H1 (cell line): ENCODE data around the gene STXBP5. TPM values are rescaled to one million over a fixed set of nuclear protein-coding genes. Genes with fewer than 3 reads are reported as not detected.

Experiments
- CTCF ChIA-PET: fragments of 300-600 bp; sonication (Branson Sonifier 250); formaldehyde crosslinking; loops from one replicate; lab custom pipeline; 2021; ENCODE audit not compliant: partially characterized antibody; lab: Charles Lee
- POLR2A ChIA-PET: fragments of 300-600 bp; sonication (Branson Sonifier 250); formaldehyde crosslinking; loops from one replicate; lab custom pipeline; 2021; ENCODE audit warnings: inconsistent platforms; ENCODE audit not compliant: partially characterized antibody; lab: Charles Lee
- DNase-seq, 2 experiments: peaks; one replicate each; pipeline versions ENCODE4 v3.0.0 to v3.0.0-alpha.2; 2010 to 2022; ENCODE audit warnings: low spot score in 2 of 2, low read depth in 1 of 2, mixed read lengths in 1 of 2
- FAIRE-seq: peaks from 2 replicates; lab custom pipeline; 2011; peaks lifted over from hg19 to GRCh38; lab: Jason Lieb, UNC
- H2AFZ ChIP-seq: 2 replicates; pipeline ENCODE4 v1.8.1; 2012; ENCODE audit warnings: low read length, inconsistent platforms
- H2AK5ac ChIP-seq: 2 replicates; pipeline ENCODE4 v1.6.1; 2013; ENCODE audit warnings: low read depth, low read length
- H2BK120ac ChIP-seq: replicated peaks from 2 replicates; pipeline ENCODE3; 2013; ENCODE audit warnings: low read depth, low read length, inconsistent platforms
- H2BK12ac ChIP-seq: 2 replicates; pipeline ENCODE4 v1.6.1; 2013; ENCODE audit warnings: low read depth, low read length
- H2BK15ac ChIP-seq: 2 replicates; pipeline ENCODE4 v1.6.1; 2013; ENCODE audit warnings: low read length
- H2BK20ac ChIP-seq: 2 replicates; pipeline ENCODE4 v1.6.1; 2013; ENCODE audit warnings: low read length
- H2BK5ac ChIP-seq: 2 replicates; pipeline ENCODE4 v1.6.1; 2013; ENCODE audit warnings: low read depth, low read length
- H3K14ac ChIP-seq: 2 replicates; pipeline ENCODE4 v1.6.1; 2013; ENCODE audit warnings: inconsistent platforms; ENCODE audit not compliant: insufficient read length
- H3K18ac ChIP-seq: 2 replicates; pipeline ENCODE4 v1.6.1; 2013; ENCODE audit warnings: low read length; ENCODE audit errors: extremely low read depth
- H3K23ac ChIP-seq: 2 replicates; pipeline ENCODE4 v1.6.1; 2013; ENCODE audit warnings: inconsistent platforms; ENCODE audit not compliant: insufficient read length
- H3K23me2 ChIP-seq: 2 replicates; pipeline ENCODE4 v1.6.1; 2013; ENCODE audit warnings: low read depth, low read length
- H3K27ac ChIP-seq: 2 replicates; pipeline ENCODE4 v1.6.1; 2011; ENCODE audit warnings: low read depth, low read length, inconsistent platforms
- H3K27me3 ChIP-seq, 4 experiments: replicated peaks in 1 of 4; 1 replicate in 1 of 4; 2 replicates in 3 of 4; pipeline versions ENCODE4 v1.6.1 to v1.8.1; 2011 to 2013; ENCODE audit warnings: low read length in 3 of 4, mild to moderate bottlenecking in 3 of 4, inconsistent platforms in 2 of 4, mixed read lengths in 2 of 4, moderate library complexity in 1 of 4; ENCODE audit not compliant: control insufficient read depth in 3 of 4, insufficient read depth in 3 of 4; ENCODE audit errors: extremely low read depth in 1 of 4
- H3K36me3 ChIP-seq, 4 experiments: 2 replicates each; pipeline versions ENCODE4 v1.6.1 to v1.8.1; 2011 to 2013; ENCODE audit warnings: mild to moderate bottlenecking in 4 of 4, low read length in 3 of 4, moderate library complexity in 2 of 4, control low read depth in 1 of 4, inconsistent platforms in 1 of 4; ENCODE audit not compliant: insufficient read depth in 4 of 4, control insufficient read depth in 2 of 4
- H3K4ac ChIP-seq: replicated peaks from 2 replicates; pipeline ENCODE3; 2013; ENCODE audit warnings: low read length, low read depth, mixed read lengths, inconsistent platforms; ENCODE audit not compliant: insufficient read length
- H3K4me1 ChIP-seq, 4 experiments: replicated peaks in 1 of 4; 1 replicate in 1 of 4; 2 replicates in 3 of 4; pipeline versions ENCODE4 v1.6.1 to v1.8.1; 2011 to 2013; ENCODE audit warnings: low read length in 3 of 4, inconsistent platforms in 2 of 4, mixed read lengths in 1 of 4; ENCODE audit not compliant: insufficient read depth in 4 of 4, control insufficient read depth in 3 of 4
- H3K4me2 ChIP-seq, 2 experiments: 2 replicates each; pipeline versions ENCODE4 v1.6.1 to v1.8.1; 2011 to 2013; ENCODE audit warnings: low read depth in 2 of 2, low read length in 2 of 2, control low read depth in 1 of 2, inconsistent platforms in 1 of 2, mild to moderate bottlenecking in 1 of 2; ENCODE audit not compliant: insufficient read depth in 1 of 2
- H3K4me3 ChIP-seq, 4 experiments: fragments of 200-600, 300-600 bp in 1 of 4; sonication (generic), shearing (Covaris generic), sonication (Bioruptor Twin) in 1 of 4; 2 replicates each; pipeline versions ENCODE4 v1.5.1 to v1.8.1; 2011 to 2016; ENCODE audit warnings: low read length in 4 of 4, low read depth in 3 of 4, control low read depth in 2 of 4, inconsistent platforms in 2 of 4, mild to moderate bottlenecking in 2 of 4, mixed read lengths in 1 of 4, moderate library complexity in 1 of 4; ENCODE audit not compliant: insufficient read depth in 2 of 4; ENCODE audit errors: extremely low read depth in 1 of 4
- H3K56ac ChIP-seq: replicated peaks from 2 replicates; pipeline ENCODE3; 2013; ENCODE audit warnings: low read depth, mild to moderate bottlenecking, mixed read lengths, low read length, inconsistent platforms; ENCODE audit not compliant: insufficient read length
- H3K79me1 ChIP-seq: 2 replicates; pipeline ENCODE4 v1.6.1; 2013; ENCODE audit warnings: low read depth, low read length, control low read depth
- H3K79me2 ChIP-seq, 2 experiments: 2 replicates each; pipeline versions ENCODE4 v1.6.1 to v1.8.1; 2012 to 2013; ENCODE audit warnings: low read length in 2 of 2, mild to moderate bottlenecking in 2 of 2, inconsistent platforms in 1 of 2; ENCODE audit not compliant: insufficient read depth in 2 of 2, control insufficient read depth in 1 of 2
- H3K9ac ChIP-seq, 4 experiments: replicated peaks in 1 of 4; 1 replicate in 1 of 4; 2 replicates in 3 of 4; pipeline versions ENCODE4 v1.6.1 to v1.8.1; 2011 to 2013; ENCODE audit warnings: low read depth in 3 of 4, low read length in 3 of 4, control low read depth in 2 of 4, mild to moderate bottlenecking in 2 of 4, moderate library complexity in 2 of 4, inconsistent platforms in 1 of 4; ENCODE audit errors: extremely low read depth in 1 of 4
- H3K9me3 ChIP-seq, 2 experiments: 2 replicates each; pipeline versions ENCODE4 v1.6.1 to v1.8.1; 2012 to 2013; ENCODE audit warnings: mild to moderate bottlenecking in 2 of 2, moderate library complexity in 2 of 2, control low read depth in 1 of 2, inconsistent platforms in 1 of 2, low read depth in 1 of 2, low read length in 1 of 2, mixed read lengths in 1 of 2; ENCODE audit not compliant: insufficient read depth in 2 of 2
- H4K20me1 ChIP-seq, 2 experiments: replicated peaks in 1 of 2; 2 replicates each; pipeline versions ENCODE3 to v1.8.1; 2011 to 2013; ENCODE audit warnings: inconsistent platforms in 2 of 2, low read length in 2 of 2, mild to moderate bottlenecking in 1 of 2; ENCODE audit not compliant: insufficient read depth in 2 of 2, control insufficient read depth in 1 of 2
- H4K5ac ChIP-seq: 2 replicates; pipeline ENCODE4 v1.6.1; 2013; ENCODE audit warnings: low read length, low read depth, mixed read lengths, inconsistent platforms; ENCODE audit not compliant: insufficient read length
- H4K8ac ChIP-seq: 2 replicates; pipeline ENCODE4 v1.8.0; 2013; ENCODE audit warnings: mild to moderate bottlenecking, moderate library complexity, low read length, inconsistent platforms; ENCODE audit not compliant: insufficient read depth; ENCODE audit errors: extremely low read depth
- H4K91ac ChIP-seq: replicated peaks from 2 replicates; pipeline ENCODE3; 2013; ENCODE audit warnings: low read length, mixed read lengths, inconsistent platforms; ENCODE audit not compliant: insufficient read length
- ASH2L ChIP-seq: fragments of 200-600, 300-600 bp; sonication (generic); IDR thresholded peaks from one replicate; pipeline ENCODE4 v1.7.1; 2017; ENCODE audit warnings: low read length
- JUN ChIP-seq: IDR thresholded peaks from 2 replicates; pipeline ENCODE4 v1.6.1; 2011; ENCODE audit warnings: low read depth, mild to moderate bottlenecking, improper control_type of control experiment, low read length
- RXRA ChIP-seq: IDR thresholded peaks from 2 replicates; pipeline ENCODE4 v1.6.1; 2011; ENCODE audit warnings: low read depth, mild to moderate bottlenecking, low read length, moderate library complexity; ENCODE audit not compliant: insufficient read depth
- SIN3A ChIP-seq, 2 experiments: IDR thresholded peaks in 1 of 2; conservative IDR thresholded peaks in 1 of 2; 2 replicates each; pipeline ENCODE4 v1.6.1; 2011 to 2012; ENCODE audit warnings: low read length in 2 of 2, improper control_type of control experiment in 1 of 2, low read depth in 1 of 2, mild to moderate bottlenecking in 1 of 2
- SUZ12 ChIP-seq: fragments of 200-600 bp; sonication (generic); IDR thresholded peaks from 2 replicates; pipeline ENCODE4 v1.6.1; 2012; ENCODE audit warnings: mild to moderate bottlenecking, inconsistent platforms, low read length, moderate library complexity, mixed read lengths
- TEAD4 ChIP-seq: IDR thresholded peaks from 2 replicates; pipeline ENCODE4 v1.6.1; 2012; ENCODE audit warnings: low read depth, low read length, inconsistent platforms, mixed read lengths
- WGBS, 2 experiments: shearing (Covaris generic) in 1 of 2; methylation state at CpG; one replicate each; pipeline versions ENCODE4 v1.1.6 to v1.1.7; 2013 to 2015; ENCODE audit warnings: low lambda C conversion rate in 2 of 2, mixed read lengths in 2 of 2, inconsistent platforms in 1 of 2, low coverage in 1 of 2, missing lambda C conversion rate in 1 of 2; ENCODE audit not compliant: insufficient replicate concordance in 2 of 2, insufficient coverage in 1 of 2, insufficient read length in 1 of 2; ENCODE audit errors: extremely low coverage in 1 of 2, missing lambda C conversion rate in 1 of 2; 5-methylcytosine and 5-hydroxymethylcytosine counted together
- polyA plus RNA-seq, 7 experiments: library from polyadenylated mRNA; depleted of rRNA in 3 of 7; stranded (reverse) in 5 of 7; unstranded in 2 of 7; fragments of >200 nt in 5 of 7; fragments of 200-250 nt in 2 of 7; gene quantifications; 1 replicate in 5 of 7; 2 replicates in 1 of 7; 4 replicates in 1 of 7; pipeline versions ENCODE4 v1.2.1 to v1.2.3, GENCODE V29; 2011 to 2013; ENCODE audit warnings: missing spikeins in 2 of 7, mixed read lengths in 2 of 7
- total RNA-seq: library from RNA; stranded (reverse); fragmentation: NEBNext Ultra II Directional; extraction: Animal tissue kit (Norgen Biotek cat#: 25700); gene quantifications from 2 replicates; pipeline ENCODE4 v1.2.1, GENCODE V29; 2021
- TF ChIP-seq, protein P1 (sequence below), 3 experiments: IDR thresholded peaks; 1 replicate in 2 of 3; 2 replicates in 1 of 3; pipeline versions ENCODE4 v1.5.1 to v1.6.1; 2011; ENCODE audit warnings: low read length in 3 of 3, mild to moderate bottlenecking in 3 of 3, inconsistent platforms in 2 of 3, low read depth in 1 of 3, moderate library complexity in 1 of 3; ENCODE audit not compliant: insufficient read depth in 1 of 3; ENCODE audit errors: control extremely low read depth in 1 of 3
- TF ChIP-seq, protein P2 (sequence below): IDR thresholded peaks from 2 replicates; pipeline ENCODE4 v1.6.1; 2011; ENCODE audit warnings: low read depth, mild to moderate bottlenecking, low read length; ENCODE audit not compliant: insufficient read depth

Gene STXBP5
- total and polyA plus RNA-seq, 2 of the 8 experiments (the other 6 are each of a cell fraction or from before 2014, with no cell fraction given), result 2.7 to 10.8 TPM

DNA sequence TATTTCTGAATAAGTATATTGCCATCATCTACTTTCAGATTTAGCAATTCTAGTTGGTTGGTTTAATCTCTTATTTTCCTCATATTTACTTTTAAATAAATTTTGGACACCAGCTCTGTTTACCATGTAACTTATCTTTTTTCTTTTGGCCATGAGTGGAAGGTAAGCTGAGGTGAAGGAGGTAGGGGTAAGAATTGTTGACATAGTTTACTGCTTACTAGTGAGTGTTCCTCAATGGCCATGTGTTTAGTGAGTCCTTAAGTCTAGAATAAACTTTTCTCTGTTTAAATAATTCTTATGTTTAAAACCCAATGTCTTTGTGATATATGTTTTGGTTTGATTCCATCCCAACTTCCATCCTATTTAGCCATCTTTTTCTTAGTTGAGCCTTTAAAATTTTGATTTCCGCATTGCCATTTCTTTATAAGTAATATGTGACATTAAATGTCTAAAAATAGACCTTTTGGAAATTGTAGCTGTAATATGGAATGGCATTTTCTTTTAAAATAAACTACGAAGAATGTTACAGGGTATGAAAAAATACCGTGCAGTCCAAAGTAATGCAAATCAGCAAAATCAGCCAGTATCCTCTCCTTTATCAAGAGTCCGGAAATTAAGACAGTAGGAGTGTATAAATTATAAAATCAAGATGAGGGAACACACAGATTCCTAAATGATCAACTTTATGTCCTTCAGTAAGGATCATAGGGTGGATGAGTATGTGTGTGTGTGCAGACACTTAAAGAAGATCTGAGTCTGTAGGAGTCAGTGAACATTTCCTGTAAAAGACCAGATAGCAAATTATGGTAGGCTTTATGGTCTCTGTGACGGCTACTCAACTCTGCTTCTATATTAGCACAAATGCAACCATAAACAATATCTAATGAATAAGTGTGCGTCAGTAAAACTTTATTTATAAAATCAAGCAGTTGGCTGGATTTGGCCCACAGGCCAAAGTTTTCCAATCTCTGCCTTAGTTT lies 10.3 kb downstream of the STXBP5 start:
- Histone ChIP-seq H3K9me3 (no peaks in the 10 kb centered on the region), H3K79me1 (no peaks in the 10 kb centered on the region), H2BK15ac (no peak overlapping the region), H2AK5ac (no peak overlapping the region), H3K4ac (no peak overlapping the region), H4K5ac (no peak overlapping the region), H3K23ac (no peak overlapping the region), H3K79me2 (no peaks in the 10 kb centered on the region; a peak in 1 of 4 replicates), H3K56ac (no peak overlapping the region), H2BK5ac (no peak overlapping the region), H3K9ac (no peak overlapping the region), H4K8ac (no peak overlapping the region), H2BK12ac (no peak overlapping the region), H4K91ac (no peak overlapping the region), H3K4me1 (0 out of 7 replicates have a peak, but pooled peaks cover 0 to 2% (median 0%) of the 10 kb centered on the region in 4 experiments), H3K4me2 (no peak overlapping the region), H3K18ac (no peak overlapping the region), H2BK120ac (no peak overlapping the region), H3K36me3 (peaks cover 0 to 2% (median 0%) of the 10 kb centered on the region in 4 experiments; a peak in 1 of 8 replicates), H3K14ac (no peak overlapping the region), H3K4me3 (no peak overlapping the region), H3K27me3 (no peaks in the 10 kb centered on the region), H4K20me1 (no peaks in the 10 kb centered on the region), H2AFZ (no peak overlapping the region), H3K23me2 (no peaks in the 10 kb centered on the region), H2BK20ac (no peak overlapping the region), H3K27ac (no peak overlapping the region)
- DNase-seq, result no peak
- CTCF ChIA-PET, result interaction anchor here (1.6 kb wide), 1 partner anchor 10 kb away, joined by 4 read pairs; the partner anchor contains the start of gene STXBP5
- 95% methylated on average over 6 of the region's 6 CpGs; no CpG with 5 or more reads in 1 of the 2 experiments for WGBS, 2 experiments
- TF ChIP-seq ASH2L (no peak), RXRA (no peak), SUZ12 (no peak), JUN (no peak), TEAD4 (no peak), SIN3A (conservative IDR thresholded peaks at IDR 0.05 in 1 of 2, IDR thresholded peaks at IDR 0.05 in 1 of 2; ENCODE audit: low read depth in 1 of 2, low read length in 2 of 2) (no peak)
- TF ChIP-seq, protein P1, sequence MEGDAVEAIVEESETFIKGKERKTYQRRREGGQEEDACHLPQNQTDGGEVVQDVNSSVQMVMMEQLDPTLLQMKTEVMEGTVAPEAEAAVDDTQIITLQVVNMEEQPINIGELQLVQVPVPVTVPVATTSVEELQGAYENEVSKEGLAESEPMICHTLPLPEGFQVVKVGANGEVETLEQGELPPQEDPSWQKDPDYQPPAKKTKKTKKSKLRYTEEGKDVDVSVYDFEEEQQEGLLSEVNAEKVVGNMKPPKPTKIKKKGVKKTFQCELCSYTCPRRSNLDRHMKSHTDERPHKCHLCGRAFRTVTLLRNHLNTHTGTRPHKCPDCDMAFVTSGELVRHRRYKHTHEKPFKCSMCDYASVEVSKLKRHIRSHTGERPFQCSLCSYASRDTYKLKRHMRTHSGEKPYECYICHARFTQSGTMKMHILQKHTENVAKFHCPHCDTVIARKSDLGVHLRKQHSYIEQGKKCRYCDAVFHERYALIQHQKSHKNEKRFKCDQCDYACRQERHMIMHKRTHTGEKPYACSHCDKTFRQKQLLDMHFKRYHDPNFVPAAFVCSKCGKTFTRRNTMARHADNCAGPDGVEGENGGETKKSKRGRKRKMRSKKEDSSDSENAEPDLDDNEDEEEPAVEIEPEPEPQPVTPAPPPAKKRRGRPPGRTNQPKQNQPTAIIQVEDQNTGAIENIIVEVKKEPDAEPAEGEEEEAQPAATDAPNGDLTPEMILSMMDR (IDR thresholded peaks at IDR 0.05; ENCODE audit: control extremely low read depth in 1 of 3, insufficient read depth in 1 of 3, low read depth in 1 of 3, low read length in 3 of 3), result no peak
- TF ChIP-seq, protein P2, sequence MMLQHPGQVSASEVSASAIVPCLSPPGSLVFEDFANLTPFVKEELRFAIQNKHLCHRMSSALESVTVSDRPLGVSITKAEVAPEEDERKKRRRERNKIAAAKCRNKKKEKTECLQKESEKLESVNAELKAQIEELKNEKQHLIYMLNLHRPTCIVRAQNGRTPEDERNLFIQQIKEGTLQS, result no peak
- no peak for FAIRE-seq
- POLR2A ChIA-PET, result no interaction called here
